Hepatocyte (in vitro differentiated cells): Measurements from ENCODE around the gene PTH1R. TPM values are rescaled to one million over a fixed set of nuclear protein-coding genes. Genes with fewer than 3 reads are reported as not detected.

Experiments
- DNase-seq: peaks from one replicate; pipeline ENCODE4 v3.0.0-alpha.2; 2016; ENCODE audit warnings: low spot score
- H2AFZ ChIP-seq: fragments of 200-600 bp; sonication (generic); 2 replicates; pipeline ENCODE4 v1.6.0; 2016; ENCODE audit warnings: antibody characterized with exemption, mild to moderate bottlenecking
- H3K27ac ChIP-seq: fragments of 200-600 bp; sonication (generic); 2 replicates; pipeline ENCODE4 v1.5.1; 2016; ENCODE audit warnings: mild to moderate bottlenecking
- H3K27me3 ChIP-seq: fragments of 200-600 bp; sonication (generic); 2 replicates; pipeline ENCODE4 v1.6.1; 2016
- H3K36me3 ChIP-seq: fragments of 200-600 bp; sonication (generic); replicated peaks from 2 replicates; pipeline ENCODE4 v1.5.1; 2016; ENCODE audit warnings: low read depth; ENCODE audit not compliant: insufficient read depth
- H3K4me1 ChIP-seq: fragments of 200-600 bp; sonication (generic); 2 replicates; pipeline ENCODE4 v1.5.1; 2016; ENCODE audit warnings: mild to moderate bottlenecking, moderate library complexity; ENCODE audit not compliant: insufficient read depth
- H3K4me2 ChIP-seq: fragments of 200-600 bp; sonication (generic); 2 replicates; pipeline ENCODE4 v1.6.0; 2016
- H3K4me3 ChIP-seq: fragments of 200-600 bp; sonication (generic); 2 replicates; pipeline ENCODE4 v1.5.1; 2016; ENCODE audit warnings: mild to moderate bottlenecking
- H3K79me2 ChIP-seq: fragments of 200-600 bp; sonication (generic); 2 replicates; pipeline ENCODE4 v1.6.0; 2017; ENCODE audit warnings: mild to moderate bottlenecking
- H3K9me2 ChIP-seq: fragments of 200-600 bp; sonication (generic); replicated peaks from 2 replicates; pipeline ENCODE4 v1.6.0; 2017; ENCODE audit warnings: mild to moderate bottlenecking; ENCODE audit not compliant: insufficient read depth
- H3K9me3 ChIP-seq: fragments of 200-600 bp; sonication (generic); 2 replicates; pipeline ENCODE4 v1.5.1; 2016; ENCODE audit warnings: low read depth, mild to moderate bottlenecking
- H4K20me1 ChIP-seq: fragments of 200-600 bp; sonication (generic); 2 replicates; pipeline ENCODE4 v1.6.0; 2016; ENCODE audit warnings: mild to moderate bottlenecking; ENCODE audit not compliant: insufficient read depth, poor library complexity, severe bottlenecking
- CTCF ChIP-seq: fragments of 200-600 bp; sonication (generic); IDR thresholded peaks from 2 replicates; pipeline ENCODE4 v1.5.1; 2016; ENCODE audit warnings: antibody characterized with exemption, mild to moderate bottlenecking; ENCODE audit not compliant: poor library complexity
- EZH2 ChIP-seq: fragments of 200-600 bp; sonication (generic); IDR thresholded peaks from 2 replicates; pipeline ENCODE4 v1.6.1; 2016; ENCODE audit warnings: antibody characterized with exemption, mild to moderate bottlenecking, borderline replicate concordance
- EZH2phosphoT487 ChIP-seq: fragments of 200-600 bp; sonication (generic); IDR thresholded peaks from one replicate; pipeline ENCODE4 v1.6.1; 2018; ENCODE audit warnings: antibody characterized with exemption, mild to moderate bottlenecking, low read depth, moderate library complexity; ENCODE audit not compliant: unreplicated experiment, severe bottlenecking
- WGBS: methylation state at CpG from one replicate; pipeline ENCODE4 v1.1.6; 2016; ENCODE audit warnings: low lambda C conversion rate; ENCODE audit errors: missing lambda C conversion rate; 5-methylcytosine and 5-hydroxymethylcytosine counted together
- polyA plus RNA-seq: library from polyadenylated mRNA; unstranded; fragments of >200 nt; fragmentation: Nextera tagmentation; extraction: Ambion mirVana; gene quantifications from 2 replicates; pipeline ENCODE4 v1.2.1, GENCODE V29; 2016
- total RNA-seq: library from RNA; depleted of rRNA; stranded (reverse); fragments of >200 nt; gene quantifications from 2 replicates; pipeline ENCODE4 v1.2.3, GENCODE V29; 2014

PTH1R gene
- total and polyA plus RNA-seq, 2 experiments from 2014 or later, result 14.5 to 31.0 TPM

DNA sequence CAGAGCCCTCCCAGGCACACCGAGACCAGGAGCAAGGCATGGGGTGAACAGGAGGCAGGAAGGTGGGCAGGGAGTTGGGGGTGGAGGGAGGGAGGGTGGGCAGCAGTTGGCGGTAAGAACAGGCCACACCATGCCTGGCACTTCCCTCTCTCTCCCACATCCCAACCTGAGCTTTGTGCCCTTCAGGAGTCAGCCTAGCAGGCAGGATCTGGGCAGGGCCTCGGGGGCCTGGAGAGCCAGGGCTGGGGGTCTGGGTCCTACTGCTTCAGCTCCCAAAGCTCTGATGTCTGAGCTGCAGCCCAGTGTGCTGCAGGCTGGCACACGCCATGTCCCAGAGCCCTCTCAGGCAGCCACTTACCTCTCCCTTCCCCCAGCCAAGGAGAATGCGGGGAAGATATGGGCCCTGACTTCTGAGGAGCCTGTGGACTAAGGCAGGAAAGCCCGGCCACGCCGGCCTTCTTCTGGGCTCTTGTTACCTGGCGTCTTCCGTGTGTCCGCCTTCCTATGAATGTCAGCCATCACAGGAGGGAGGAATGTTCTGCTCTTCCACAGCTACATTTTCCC lies 11.4 kb upstream of the PTH1R start:
- no peaks in the 10 kb centered on the region for H3K9me3 ChIP-seq
- H3K27me3 ChIP-seq, result no peaks in the 10 kb centered on the region
- H2AFZ ChIP-seq, result no peak overlapping the region
- WGBS, result 82% methylated on average over 10 of the region's 11 CpGs
- H3K9me2 ChIP-seq, result no peaks in the 10 kb centered on the region
- H3K4me3 ChIP-seq, result no peak overlapping the region
- DNase-seq, result no peak
- no peak overlapping the region for H3K4me2 ChIP-seq
- no peaks in the 10 kb centered on the region for H3K36me3 ChIP-seq
- no peak overlapping the region for H3K27ac ChIP-seq
- H3K4me1 ChIP-seq, result peaks cover 31% of the 10 kb centered on the region
- TF ChIP-seq EZH2, result no peak
- no peak for TF ChIP-seq CTCF
- no peak for TF ChIP-seq EZH2phosphoT487
- H3K79me2 ChIP-seq, result no peaks in the 10 kb centered on the region
- H4K20me1 ChIP-seq, result no peaks in the 10 kb centered on the region

GRCh38 chr3:46866720-46867549 lies 10.6 kb upstream of the PTH1R start:
- no peak overlapping the region for H3K27ac ChIP-seq
- H3K4me2 ChIP-seq, result no peak overlapping the region
- no peaks in the 10 kb centered on the region for H3K9me2 ChIP-seq
- H3K4me1 ChIP-seq, result peaks cover 31% of the 10 kb centered on the region
- no peak overlapping the region for H2AFZ ChIP-seq
- H3K4me3 ChIP-seq, result no peak overlapping the region
- no peaks in the 10 kb centered on the region for H3K79me2 ChIP-seq
- H3K36me3 ChIP-seq, result no peaks in the 10 kb centered on the region
- no peaks in the 10 kb centered on the region for H3K27me3 ChIP-seq
- TF ChIP-seq CTCF (peak; percentile 83), EZH2 (no peak)
- no peaks in the 10 kb centered on the region for H3K9me3 ChIP-seq
- 54% methylated on average over 15 of the region's 15 CpGs for WGBS
- peak; percentile 83 for DNase-seq
- H4K20me1 ChIP-seq, result no peaks in the 10 kb centered on the region

GRCh38 chr3:46867550-46867898 lies 10.0 kb upstream of the PTH1R start:
- WGBS, result 86% methylated on average over 15 of the region's 15 CpGs
- H4K20me1 ChIP-seq, result no peaks in the 10 kb centered on the region
- no peak overlapping the region for H2AFZ ChIP-seq
- H3K9me3 ChIP-seq, result no peaks in the 10 kb centered on the region
- DNase-seq, result no peak
- H3K79me2 ChIP-seq, result no peaks in the 10 kb centered on the region
- H3K27me3 ChIP-seq, result no peaks in the 10 kb centered on the region
- H3K36me3 ChIP-seq, result no peaks in the 10 kb centered on the region
- H3K4me3 ChIP-seq, result no peak overlapping the region
- H3K9me2 ChIP-seq, result no peaks in the 10 kb centered on the region
- H3K4me1 ChIP-seq, result peaks cover 31% of the 10 kb centered on the region
- H3K4me2 ChIP-seq, result no peak overlapping the region
- H3K27ac ChIP-seq, result no peak overlapping the region
- TF ChIP-seq EZH2phosphoT487 (no peak), EZH2 (no peak), CTCF (no peak)
